ENCODE results near the gene SLC35F3. TPM values are rescaled to one million over a fixed set of nuclear protein-coding genes. Genes with fewer than 3 reads are reported as not detected.

Gene SLC35F3
- total and polyA plus RNA-seq, 4 donors: 0.01 to 0.37 (median 0.08) TPM; not detected in 1

DNA sequence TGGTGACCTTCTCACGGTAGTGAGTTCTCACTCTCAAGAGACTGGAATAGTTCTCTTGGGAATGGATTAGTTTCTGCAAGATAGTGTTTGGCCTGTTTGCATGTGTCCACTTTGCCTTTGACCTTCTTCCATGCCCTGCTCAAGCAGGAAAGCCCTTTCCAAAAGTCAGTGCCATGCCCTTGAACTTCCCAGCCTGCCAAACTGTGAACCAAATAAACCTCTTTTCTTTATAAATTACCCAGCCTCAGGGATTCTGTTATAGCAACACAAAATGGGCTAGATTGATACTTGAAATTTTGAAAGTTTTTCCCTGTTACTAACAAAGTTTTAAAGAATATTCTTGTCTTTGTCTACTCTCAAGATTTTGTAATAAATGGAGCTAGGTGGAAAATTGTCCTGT is 139.6 kb downstream of the SLC35F3 start:
- Histone ChIP-seq H3K9ac (ENCODE audit: low read depth in 1 of 2, low read length in 2 of 2) (no peak overlapping the region), H3K27me3 (ENCODE audit: control insufficient read depth in 4 of 4, insufficient read depth in 4 of 4, low read length in 3 of 4) (no peaks in the 10 kb centered on the region), H3K27ac (ENCODE audit: low read depth in 1 of 2, low read length in 2 of 2) (no peak overlapping the region), H3K36me3 (ENCODE audit: control insufficient read depth in 4 of 4, insufficient read depth in 3 of 4, low read depth in 1 of 4, low read length in 3 of 4) (no peaks in the 10 kb centered on the region), H3K4me3 (ENCODE audit: low read depth in 1 of 3, low read length in 3 of 3) (no peak overlapping the region), H3K4me1 (ENCODE audit: control insufficient read depth in 4 of 4, insufficient read depth in 4 of 4, low read length in 3 of 4) (no peaks in the 10 kb centered on the region), H3K9me3 (ENCODE audit: control insufficient read depth in 4 of 4, low read length in 3 of 4) (peaks cover 0 to 6% (median 4%) of the 10 kb centered on the region in 4 donors)
- no peak for DNase-seq (ENCODE audit: low spot score)
- 90% methylated on average over 1 of the region's 1 CpG for WGBS
- no peak for TF ChIP-seq FOXA2 (IDR thresholded peaks at IDR 0.05)
- TF ChIP-seq JUND (IDR thresholded peaks at IDR 0.05): no peak
- TF ChIP-seq, protein P1, sequence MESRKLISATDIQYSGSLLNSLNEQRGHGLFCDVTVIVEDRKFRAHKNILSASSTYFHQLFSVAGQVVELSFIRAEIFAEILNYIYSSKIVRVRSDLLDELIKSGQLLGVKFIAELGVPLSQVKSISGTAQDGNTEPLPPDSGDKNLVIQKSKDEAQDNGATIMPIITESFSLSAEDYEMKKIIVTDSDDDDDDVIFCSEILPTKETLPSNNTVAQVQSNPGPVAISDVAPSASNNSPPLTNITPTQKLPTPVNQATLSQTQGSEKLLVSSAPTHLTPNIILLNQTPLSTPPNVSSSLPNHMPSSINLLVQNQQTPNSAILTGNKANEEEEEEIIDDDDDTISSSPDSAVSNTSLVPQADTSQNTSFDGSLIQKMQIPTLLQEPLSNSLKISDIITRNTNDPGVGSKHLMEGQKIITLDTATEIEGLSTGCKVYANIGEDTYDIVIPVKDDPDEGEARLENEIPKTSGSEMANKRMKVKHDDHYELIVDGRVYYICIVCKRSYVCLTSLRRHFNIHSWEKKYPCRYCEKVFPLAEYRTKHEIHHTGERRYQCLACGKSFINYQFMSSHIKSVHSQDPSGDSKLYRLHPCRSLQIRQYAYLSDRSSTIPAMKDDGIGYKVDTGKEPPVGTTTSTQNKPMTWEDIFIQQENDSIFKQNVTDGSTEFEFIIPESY (IDR thresholded peaks at IDR 0.05): no peak
- TF ChIP-seq SP1 (IDR thresholded peaks at IDR 0.05): no peak
- TF ChIP-seq, protein P2, sequence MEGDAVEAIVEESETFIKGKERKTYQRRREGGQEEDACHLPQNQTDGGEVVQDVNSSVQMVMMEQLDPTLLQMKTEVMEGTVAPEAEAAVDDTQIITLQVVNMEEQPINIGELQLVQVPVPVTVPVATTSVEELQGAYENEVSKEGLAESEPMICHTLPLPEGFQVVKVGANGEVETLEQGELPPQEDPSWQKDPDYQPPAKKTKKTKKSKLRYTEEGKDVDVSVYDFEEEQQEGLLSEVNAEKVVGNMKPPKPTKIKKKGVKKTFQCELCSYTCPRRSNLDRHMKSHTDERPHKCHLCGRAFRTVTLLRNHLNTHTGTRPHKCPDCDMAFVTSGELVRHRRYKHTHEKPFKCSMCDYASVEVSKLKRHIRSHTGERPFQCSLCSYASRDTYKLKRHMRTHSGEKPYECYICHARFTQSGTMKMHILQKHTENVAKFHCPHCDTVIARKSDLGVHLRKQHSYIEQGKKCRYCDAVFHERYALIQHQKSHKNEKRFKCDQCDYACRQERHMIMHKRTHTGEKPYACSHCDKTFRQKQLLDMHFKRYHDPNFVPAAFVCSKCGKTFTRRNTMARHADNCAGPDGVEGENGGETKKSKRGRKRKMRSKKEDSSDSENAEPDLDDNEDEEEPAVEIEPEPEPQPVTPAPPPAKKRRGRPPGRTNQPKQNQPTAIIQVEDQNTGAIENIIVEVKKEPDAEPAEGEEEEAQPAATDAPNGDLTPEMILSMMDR (IDR thresholded peaks at IDR 0.05; ENCODE audit: low read depth, low read length, missing input control): no peak
- no peak for TF ChIP-seq HNF4G (IDR thresholded peaks at IDR 0.05)

- no peak overlapping the region for H3K9ac ChIP-seq (ENCODE audit: low read depth in 1 of 2, low read length in 2 of 2)
- no peaks in the 10 kb centered on the region for H3K27me3 ChIP-seq (ENCODE audit: control insufficient read depth in 4 of 4, insufficient read depth in 4 of 4, low read length in 3 of 4)
- no peaks in the 10 kb centered on the region for H3K4me1 ChIP-seq (ENCODE audit: control insufficient read depth in 4 of 4, insufficient read depth in 4 of 4, low read length in 3 of 4)
- peaks cover 0 to 8% (median 5%) of the 10 kb centered on the region in 4 donors for H3K9me3 ChIP-seq (ENCODE audit: control insufficient read depth in 4 of 4, low read length in 3 of 4)
- no peak for TF ChIP-seq JUND (IDR thresholded peaks at IDR 0.05)
- no peak for TF ChIP-seq TAF1 (conservative IDR thresholded peaks at IDR 0.05)
- TF ChIP-seq EGR1 (IDR thresholded peaks at IDR 0.05; ENCODE audit: low read depth in 2 of 2): no peak
- no peak for TF ChIP-seq YY1 (IDR thresholded peaks at IDR 0.05)
- no peak for TF ChIP-seq HNF4G (IDR thresholded peaks at IDR 0.05)
- no peak for TF ChIP-seq SP1 (IDR thresholded peaks at IDR 0.05)
- no peak for TF ChIP-seq FOXA1 (IDR thresholded peaks at IDR 0.05)
- TF ChIP-seq RXRA (IDR thresholded peaks at IDR 0.05): no peak
- no peak for TF ChIP-seq GABPA (IDR thresholded peaks at IDR 0.05 in 1 of 2, conservative IDR thresholded peaks at IDR 0.05 in 1 of 2)
- no peak for TF ChIP-seq FOXA2 (IDR thresholded peaks at IDR 0.05)
- TF ChIP-seq REST (IDR thresholded peaks at IDR 0.05): no peak
- no peak for TF ChIP-seq HNF4A (conservative IDR thresholded peaks at IDR 0.05)
- no peak overlapping the region for H3K4me3 ChIP-seq (ENCODE audit: low read depth in 1 of 3, low read length in 3 of 3)
- no peaks in the 10 kb centered on the region for H3K36me3 ChIP-seq (ENCODE audit: control insufficient read depth in 4 of 4, insufficient read depth in 3 of 4, low read depth in 1 of 4, low read length in 3 of 4)
- no peak for DNase-seq (ENCODE audit: low spot score)
- no peak overlapping the region for H3K27ac ChIP-seq (ENCODE audit: low read depth in 1 of 2, low read length in 2 of 2)
Observed at GRCh38 chr1:234047123-234047522, 142.6 kb downstream of the SLC35F3 start.
